ENCODE measurements around the gene SLC35E1.

Gene SLC35E1

GRCh38 chr19:16536130-16536529 is 36.1 kb downstream of the SLC35E1 start:
- H3K27me3 Mint-ChIP-seq: no peaks in the 10 kb centered on the region
- no peak for ATAC-seq (replicated peaks)
- no peaks in the 10 kb centered on the region for H3K9me3 Mint-ChIP-seq
- H3K36me3 Mint-ChIP-seq: peaks cover 56 to 63% of the 10 kb centered on the region in 2 donors
- no peak overlapping the region for H3K4me3 Mint-ChIP-seq
- no peak for DNase-seq
- no peak overlapping the region for H3K27ac Mint-ChIP-seq
- peaks cover 27 to 43% of the 10 kb centered on the region in 2 donors for H3K4me1 Mint-ChIP-seq

GRCh38 chr19:16535381-16535780 is 36.8 kb downstream of the SLC35E1 start:
- Mint-ChIP-seq H3K36me3 (peaks cover 56 to 66% of the 10 kb centered on the region in 2 donors), H3K27me3 (no peaks in the 10 kb centered on the region), H3K4me1 (peaks cover 27 to 39% of the 10 kb centered on the region in 2 donors), H3K4me3 (no peak overlapping the region), H3K9me3 (no peaks in the 10 kb centered on the region), H3K27ac (peak overlapping the region; percentile 3)
- DNase-seq: no peak
- no peak for ATAC-seq (replicated peaks)

GRCh38 chr19:16532440-16533234 is 39.6 kb downstream of the SLC35E1 start:
- Mint-ChIP-seq H3K36me3 (peaks cover 53 to 61% of the 10 kb centered on the region in 2 donors), H3K4me1 (peaks cover 11 to 14% of the 10 kb centered on the region in 2 donors), H3K27ac (no peak overlapping the region), H3K9me3 (no peaks in the 10 kb centered on the region), H3K27me3 (no peaks in the 10 kb centered on the region), H3K4me3 (no peak overlapping the region)
- ATAC-seq (replicated peaks): no peak
- no peak for DNase-seq

GRCh38 chr19:16531380-16531669 is 40.9 kb downstream of the SLC35E1 start:
- H3K4me3 Mint-ChIP-seq: no peak overlapping the region
- H3K27ac Mint-ChIP-seq: no peak overlapping the region
- H3K9me3 Mint-ChIP-seq: no peaks in the 10 kb centered on the region
- no peak for DNase-seq
- ATAC-seq (replicated peaks): no peak
- peaks cover 6 to 8% of the 10 kb centered on the region in 2 donors for H3K4me1 Mint-ChIP-seq
- H3K27me3 Mint-ChIP-seq: no peaks in the 10 kb centered on the region
- H3K36me3 Mint-ChIP-seq: peaks cover 50 to 51% of the 10 kb centered on the region in 2 donors

- no peak for ATAC-seq (replicated peaks)
Observed at GRCh38 chr19:16530540-16531379, 41.5 kb downstream of the SLC35E1 start.

GRCh38 chr19:16529466-16530144 is 42.6 kb downstream of the SLC35E1 start:
- H3K36me3 Mint-ChIP-seq: peaks cover 52 to 53% of the 10 kb centered on the region in 2 donors
- H3K9me3 Mint-ChIP-seq: no peaks in the 10 kb centered on the region
- no peak overlapping the region for H3K27ac Mint-ChIP-seq
- ATAC-seq (replicated peaks): no peak
- peaks cover 3 to 8% of the 10 kb centered on the region in 2 donors for H3K4me1 Mint-ChIP-seq
- H3K4me3 Mint-ChIP-seq: no peak overlapping the region
- H3K27me3 Mint-ChIP-seq: no peaks in the 10 kb centered on the region
- DNase-seq: no peak

More at GRCh38 chr19:16530540-16531379, 41.5 kb downstream of the SLC35E1 start:
- Mint-ChIP-seq H3K4me1 (peaks cover 3 to 8% of the 10 kb centered on the region in 2 donors), H3K27ac (peak overlapping the region; percentile 25), H3K36me3 (peaks cover 49 to 51% of the 10 kb centered on the region in 2 donors), H3K4me3 (no peak overlapping the region), H3K9me3 (no peaks in the 10 kb centered on the region), H3K27me3 (no peaks in the 10 kb centered on the region)
- no peak for DNase-seq

GRCh38 chr19:16527971-16528521 is 44.2 kb downstream of the SLC35E1 start:
- no peak overlapping the region for H3K4me3 Mint-ChIP-seq
- no peaks in the 10 kb centered on the region for H3K9me3 Mint-ChIP-seq
- H3K27ac Mint-ChIP-seq: no peak overlapping the region
- H3K36me3 Mint-ChIP-seq: peaks cover 55 to 58% of the 10 kb centered on the region in 2 donors
- H3K27me3 Mint-ChIP-seq: no peaks in the 10 kb centered on the region
- DNase-seq (no peak), ATAC-seq (replicated peaks) (peak; percentile 63 to 72)
- H3K4me1 Mint-ChIP-seq: peaks cover 0 to 4% of the 10 kb centered on the region in 2 donors

GRCh38 chr19:16527334-16527935 is 44.8 kb downstream of the SLC35E1 start:
- DNase-seq (no peak), ATAC-seq (replicated peaks) (no peak)
- no peak overlapping the region for H3K27ac Mint-ChIP-seq
- H3K4me1 Mint-ChIP-seq: peaks cover 0 to 4% of the 10 kb centered on the region in 2 donors
- peaks cover 59% of the 10 kb centered on the region in 2 donors for H3K36me3 Mint-ChIP-seq
- no peaks in the 10 kb centered on the region for H3K9me3 Mint-ChIP-seq
- H3K4me3 Mint-ChIP-seq: no peak overlapping the region
- no peaks in the 10 kb centered on the region for H3K27me3 Mint-ChIP-seq

GRCh38 chr19:16525751-16526481 is 46.3 kb downstream of the SLC35E1 start:
- ATAC-seq (replicated peaks) (no peak), DNase-seq (no peak)
- H3K9me3 Mint-ChIP-seq: no peaks in the 10 kb centered on the region
- H3K27ac Mint-ChIP-seq: peak overlapping the region; percentile 42
- no peaks in the 10 kb centered on the region for H3K27me3 Mint-ChIP-seq
- H3K4me3 Mint-ChIP-seq: no peak overlapping the region
- no peaks in the 10 kb centered on the region for H3K4me1 Mint-ChIP-seq
- peaks cover 54% of the 10 kb centered on the region in 2 donors for H3K36me3 Mint-ChIP-seq

GRCh38 chr19:16524991-16525734 is 47.1 kb downstream of the SLC35E1 start:
- Mint-ChIP-seq H3K9me3 (no peaks in the 10 kb centered on the region), H3K27ac (no peak overlapping the region), H3K36me3 (peaks cover 56 to 61% of the 10 kb centered on the region in 2 donors), H3K27me3 (no peaks in the 10 kb centered on the region), H3K4me1 (no peaks in the 10 kb centered on the region), H3K4me3 (no peak overlapping the region)
- ATAC-seq (replicated peaks): no peak
- no peak for DNase-seq

GRCh38 chr19:16522559-16523377 is 49.4 kb downstream of the SLC35E1 start:
- DNase-seq (no peak), ATAC-seq (replicated peaks) (no peak)

GRCh38 chr19:16521715-16522289 is 50.4 kb downstream of the SLC35E1 start:
- no peak for DNase-seq
- Mint-ChIP-seq H3K4me3 (no peak overlapping the region), H3K27ac (peak overlapping the region; percentile 69), H3K27me3 (no peaks in the 10 kb centered on the region), H3K36me3 (peaks cover 62 to 70% of the 10 kb centered on the region in 2 donors), H3K4me1 (peaks cover 0 to 3% of the 10 kb centered on the region in 2 donors), H3K9me3 (no peaks in the 10 kb centered on the region)
- no peak for ATAC-seq (replicated peaks)

More at GRCh38 chr19:16522559-16523377, 49.4 kb downstream of the SLC35E1 start:
- Mint-ChIP-seq H3K27ac (peak overlapping the region; percentile 22), H3K27me3 (no peaks in the 10 kb centered on the region), H3K36me3 (peaks cover 62 to 64% of the 10 kb centered on the region in 2 donors), H3K9me3 (no peaks in the 10 kb centered on the region), H3K4me1 (no peaks in the 10 kb centered on the region), H3K4me3 (no peak overlapping the region)

Measured in stimulated activated naive B cell treated with anti-CD40 and anti-IgM and Interleukin-4, amounts not matched to agents 10 μg/mL and 1 μg/mL and 100 μg/mL, for 72 hours (primary cell).